HepG2 (cell line): ENCODE results near the gene DUSP8. TPM values are rescaled to one million over a fixed set of nuclear protein-coding genes. Genes with fewer than 3 reads are reported as not detected.
A peak's percentile ranks its signal among the peaks of the same experiment; 100 is the strongest.

ENCODE experiments used
- ATAC-seq: fragments of 200-7000 bp; cut with Tn5 transposase; 3 replicates; pipeline ENCODE4 v1.9.1; 2020; ENCODE audit warnings: mild to moderate bottlenecking, moderate library complexity
- Bru-seq: library from RNA; stranded (reverse); fragments of 400-500 nt; gene quantifications from one replicate; lab custom pipeline; 2021; lab: Mats Ljungman, UMichigan
- BruChase-seq, 2 experiments: library from RNA; stranded (reverse); fragments of 400-500 nt; gene quantifications; one replicate each; lab custom pipeline; 2021; lab: Mats Ljungman, UMichigan
- BruUV-seq: library from RNA; stranded (reverse); fragments of 400-500 nt; replicated peaks from 2 replicates; lab custom pipeline; 2021; lab: Mats Ljungman, UMichigan
- CTCF ChIA-PET: fragments of 300-600 bp; formaldehyde crosslinking; extraction: SDS; loops from one replicate; lab custom pipeline; 2021; ENCODE audit warnings: low total read pairs, inconsistent platforms, low intra/inter-chr PET ratio; lab: Yijun Ruan, JAX
- POLR2A ChIA-PET: fragments of 350-600 bp; sonication (Branson Sonifier 250); formaldehyde crosslinking; loops from one replicate; lab custom pipeline; 2020; ENCODE audit warnings: antibody characterized with exemption, inconsistent platforms; lab: Yijun Ruan, JAX
- DNase-seq: peaks from one replicate; pipeline ENCODE4 v3.0.0-alpha.2; 2015; ENCODE audit warnings: low spot score
- FAIRE-seq: peaks from 3 replicates; lab custom pipeline; 2011; peaks lifted over from hg19 to GRCh38; lab: Jason Lieb, UNC
- H2AFZ ChIP-seq: one replicate; pipeline ENCODE4 v1.6.1; 2011; ENCODE audit warnings: low read length, inconsistent platforms
- H3K27ac ChIP-seq: fragments of 300-600 bp; 3 replicates; pipeline ENCODE4 v1.8.0; 2011; ENCODE audit warnings: mixed run types, mild to moderate bottlenecking, mixed read lengths, low read length, inconsistent platforms; ENCODE audit not compliant: insufficient read depth; ENCODE audit errors: extremely low read length
- H3K27me3 ChIP-seq, 2 experiments: fragments of 200-600 bp in 1 of 2; 2 replicates in 1 of 2; 3 replicates in 1 of 2; pipeline versions ENCODE4 v1.6.0 to v1.8.0; 2011; ENCODE audit warnings: low read length in 2 of 2, mild to moderate bottlenecking in 2 of 2, moderate library complexity in 2 of 2, inconsistent platforms in 1 of 2; ENCODE audit not compliant: insufficient read depth in 2 of 2, control insufficient read depth in 1 of 2
- H3K36me3 ChIP-seq, 2 experiments: fragments of 200-600 bp in 1 of 2; replicated peaks in 1 of 2; 2 replicates in 1 of 2; 3 replicates in 1 of 2; pipeline versions ENCODE4 v1.5.1 to v1.8.0; 2011; ENCODE audit warnings: low read length in 2 of 2, inconsistent platforms in 1 of 2; ENCODE audit not compliant: insufficient read depth in 2 of 2, control insufficient read depth in 1 of 2
- H3K4me1 ChIP-seq: 2 replicates; pipeline ENCODE4 v1.5.1; 2012; ENCODE audit warnings: low read length, inconsistent platforms; ENCODE audit not compliant: insufficient read depth
- H3K4me2 ChIP-seq: 2 replicates; pipeline ENCODE4 v1.6.0; 2011; ENCODE audit warnings: low read depth, low read length, inconsistent platforms
- H3K4me3 ChIP-seq, 3 experiments: fragments of 200-600 bp in 1 of 3; sonication (generic), shearing (Covaris generic) in 1 of 3; replicated peaks in 1 of 3; 2 replicates each; pipeline ENCODE4 v1.5.1; 2011 to 2016; ENCODE audit warnings: low read length in 3 of 3, inconsistent platforms in 2 of 3, low read depth in 2 of 3, mild to moderate bottlenecking in 2 of 3, control low read depth in 1 of 3, mixed read lengths in 1 of 3; ENCODE audit not compliant: insufficient read depth in 1 of 3
- H3K79me2 ChIP-seq: one replicate; pipeline ENCODE4 v1.6.1; 2011; ENCODE audit warnings: low read length, inconsistent platforms; ENCODE audit not compliant: insufficient read depth
- H3K9ac ChIP-seq: 2 replicates; pipeline ENCODE4 v1.6.0; 2011; ENCODE audit warnings: mild to moderate bottlenecking, low read depth, low read length, inconsistent platforms; ENCODE audit not compliant: insufficient read depth
- H3K9me3 ChIP-seq: 2 replicates; pipeline ENCODE4 v1.5.1; 2012; ENCODE audit warnings: mild to moderate bottlenecking, low read length
- H4K20me1 ChIP-seq: 2 replicates; pipeline ENCODE4 v1.6.0; 2011; ENCODE audit warnings: inconsistent platforms, mild to moderate bottlenecking, low read length, moderate library complexity; ENCODE audit not compliant: insufficient read depth
- MAF1 ChIP-seq: sonication (generic); formaldehyde crosslinking; IDR thresholded peaks from 2 replicates; pipeline ENCODE4 v1.5.0; 2020; ENCODE audit warnings: missing genetic modification reagents, borderline replicate concordance
- MAX ChIP-seq: IDR thresholded peaks from 2 replicates; pipeline ENCODE4 v1.6.1; 2012; ENCODE audit warnings: inconsistent platforms
- NFYC ChIP-seq: IDR thresholded peaks from 2 replicates; pipeline ENCODE4 v1.6.1; 2016; ENCODE audit warnings: missing genetic modification reagents, missing compliant biosample characterization
- NONO ChIP-seq, 2 experiments: fragments of 450-650 bp in 1 of 2; sonication (generic) in 1 of 2; formaldehyde crosslinking in 1 of 2; IDR thresholded peaks in 1 of 2; conservative IDR thresholded peaks in 1 of 2; 2 replicates each; pipeline versions ENCODE4 v1.6.1 to v1.8.0; 2017 to 2022; ENCODE audit warnings: mild to moderate bottlenecking in 1 of 2, missing genetic modification reagents in 1 of 2, moderate library complexity in 1 of 2
- PLSCR1 ChIP-seq: sonication (generic); formaldehyde crosslinking; IDR thresholded peaks from 2 replicates; pipeline ENCODE4 v1.5.0; 2020; ENCODE audit warnings: missing genetic modification reagents, mild to moderate bottlenecking, borderline replicate concordance
- SOX5 ChIP-seq: IDR thresholded peaks from 2 replicates; pipeline ENCODE4 v1.6.1; 2016; ENCODE audit warnings: borderline replicate concordance
- ZNF431 ChIP-seq: sonication (generic); formaldehyde crosslinking; IDR thresholded peaks from 2 replicates; pipeline ENCODE4 v1.9.0; 2022; ENCODE audit warnings: missing genetic modification reagents, low read depth, mild to moderate bottlenecking, borderline replicate concordance
- ZNF446 ChIP-seq: sonication (generic); formaldehyde crosslinking; IDR thresholded peaks from 2 replicates; pipeline ENCODE4 v1.5.0; 2020; ENCODE audit warnings: mild to moderate bottlenecking, missing genetic modification reagents
- ZNF652 ChIP-seq: IDR thresholded peaks from 2 replicates; pipeline ENCODE4 v1.6.1; 2016; ENCODE audit warnings: low read depth, borderline replicate concordance
- ZSCAN20 ChIP-seq: sonication (generic); formaldehyde crosslinking; IDR thresholded peaks from 2 replicates; pipeline ENCODE4 v1.4.0; 2020; ENCODE audit warnings: missing genetic modification reagents, mild to moderate bottlenecking, borderline replicate concordance
- WGBS: methylation state at CpG from one replicate; pipeline ENCODE4 v1.1.6; 2017; ENCODE audit warnings: low lambda C conversion rate; 5-methylcytosine and 5-hydroxymethylcytosine counted together
- in situ Hi-C: cut with HindIII; loops from 2 replicates; pipeline ENCODE4 v1.10.0; 2017; ENCODE audit warnings: low pct_unique_long_range_greater_than_20kb; ENCODE audit not compliant: extremely low pct_ligation_motif_present
- intact Hi-C: fragments of 100-400 bp; cut with micrococcal nuclease; formaldehyde crosslinking; loops from one replicate; pipeline ENCODE4 v1.10.0; 2022; ENCODE audit not compliant: unreplicated experiment
- long read RNA-seq, 2 experiments: library from RNA in 1 of 2; library from polyadenylated mRNA in 1 of 2; stranded (forward) in 1 of 2; unstranded in 1 of 2; transcript quantifications; one replicate each; pipeline ENCODE4 v2.0.0, GENCODE V29; 2019 to 2022
- polyA minus RNA-seq, 3 experiments: library from RNA; depleted of rRNA, polyadenylated mRNA; stranded (reverse); fragments of >200 nt; gene quantifications; 2 replicates each; pipeline ENCODE4 v1.2.3, GENCODE V29; 2011; ENCODE audit warnings: low replicate concordance in 1 of 3
- polyA plus RNA-seq, 8 experiments: library from polyadenylated mRNA; depleted of rRNA in 3 of 8; stranded (reverse) in 7 of 8; unstranded in 1 of 8; fragments of >200 nt; fragmentation: Illumina TruSeq in 4 of 8; extraction: Trizol in 4 of 8; gene quantifications; 2 replicates each; pipeline versions ENCODE4 v1.2.1 to v1.2.3, GENCODE V29; 2011 to 2016; ENCODE audit warnings: low read depth in 4 of 8, missing spikeins in 1 of 8, mixed read lengths in 1 of 8; ENCODE audit not compliant: insufficient read depth in 1 of 8
- total RNA-seq, 5 experiments: library from RNA; depleted of rRNA; stranded (reverse); fragments of >200 nt; fragmentation: Illumina TruSeq; extraction: Trizol; gene quantifications; 2 replicates each; pipeline ENCODE4 v1.2.3, GENCODE V29; 2016; ENCODE audit warnings: low read depth in 1 of 5
- TF ChIP-seq, protein P1 (sequence below), 2 experiments: sonication (generic) in 1 of 2; formaldehyde crosslinking in 1 of 2; IDR thresholded peaks; 2 replicates each; pipeline versions ENCODE4 v1.4.0 to v1.6.1; 2018 to 2020; ENCODE audit warnings: missing genetic modification reagents in 2 of 2, borderline replicate concordance in 1 of 2, low read depth in 1 of 2, mild to moderate bottlenecking in 1 of 2, missing biosample characterization in 1 of 2

Gene DUSP8, protein sequence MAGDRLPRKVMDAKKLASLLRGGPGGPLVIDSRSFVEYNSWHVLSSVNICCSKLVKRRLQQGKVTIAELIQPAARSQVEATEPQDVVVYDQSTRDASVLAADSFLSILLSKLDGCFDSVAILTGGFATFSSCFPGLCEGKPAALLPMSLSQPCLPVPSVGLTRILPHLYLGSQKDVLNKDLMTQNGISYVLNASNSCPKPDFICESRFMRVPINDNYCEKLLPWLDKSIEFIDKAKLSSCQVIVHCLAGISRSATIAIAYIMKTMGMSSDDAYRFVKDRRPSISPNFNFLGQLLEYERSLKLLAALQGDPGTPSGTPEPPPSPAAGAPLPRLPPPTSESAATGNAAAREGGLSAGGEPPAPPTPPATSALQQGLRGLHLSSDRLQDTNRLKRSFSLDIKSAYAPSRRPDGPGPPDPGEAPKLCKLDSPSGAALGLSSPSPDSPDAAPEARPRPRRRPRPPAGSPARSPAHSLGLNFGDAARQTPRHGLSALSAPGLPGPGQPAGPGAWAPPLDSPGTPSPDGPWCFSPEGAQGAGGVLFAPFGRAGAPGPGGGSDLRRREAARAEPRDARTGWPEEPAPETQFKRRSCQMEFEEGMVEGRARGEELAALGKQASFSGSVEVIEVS
- total RNA-seq (2016; rRNA removed; fragmentation: Illumina TruSeq; extraction: Trizol) (0.95 and 1.8 TPM in 2 replicates), polyA plus RNA-seq (2011; rRNA removed) (8.0 and 15.4 TPM in 2 replicates), polyA minus RNA-seq (2011; rRNA and poly(A)+ RNA removed; ENCODE audit: low replicate concordance) (5.4 and 14.1 TPM in 2 replicates), Bru-seq, nascent RNA (percentile 59 among the genes with signal in this experiment), BruChase-seq, experiment 1, labeled RNA remaining after a 6-hour chase (percentile 74 among the genes with signal in this experiment), BruChase-seq, experiment 2, labeled RNA remaining after a 2-hour chase (percentile 66 among the genes with signal in this experiment)
- total RNA-seq (2016; cell fraction: cytosol; rRNA removed; fragmentation: Illumina TruSeq; extraction: Trizol; ENCODE audit: low read depth): 0.30 and 0.62 TPM in 2 replicates
- 1.1 and 2.2 TPM in 2 replicates for total RNA-seq (2016; cell fraction: insoluble cytoplasmic fraction; rRNA removed; fragmentation: Illumina TruSeq; extraction: Trizol)
- 1.2 and 1.3 TPM in 2 replicates for total RNA-seq (2016; cell fraction: membrane; rRNA removed; fragmentation: Illumina TruSeq; extraction: Trizol)
- total RNA-seq (2016; cell fraction: nucleus; rRNA removed; fragmentation: Illumina TruSeq; extraction: Trizol): 1.1 and 1.3 TPM in 2 replicates
- polyA plus RNA-seq (2011; cell fraction: cytosol; rRNA removed): 7.3 and 9.2 TPM in 2 replicates
- 11.7 and 12.2 TPM in 2 replicates for polyA plus RNA-seq (2011; cell fraction: nucleus; rRNA removed)
- 13.2 and 23.6 TPM in 2 replicates for polyA plus RNA-seq (2012)
- polyA plus RNA-seq (2016; cell fraction: cytosol; fragmentation: Illumina TruSeq; extraction: Trizol; ENCODE audit: low read depth): 0.49 and 1.5 TPM in 2 replicates
- 3.4 and 4.9 TPM in 2 replicates for polyA plus RNA-seq (2016; cell fraction: insoluble cytoplasmic fraction; fragmentation: Illumina TruSeq; extraction: Trizol; ENCODE audit: low read depth)
- polyA plus RNA-seq (2016; cell fraction: membrane; fragmentation: Illumina TruSeq; extraction: Trizol; ENCODE audit: low read depth): 2.0 and 2.8 TPM in 2 replicates
- 5.9 and 6.8 TPM in 2 replicates for polyA plus RNA-seq (2016; cell fraction: nucleus; fragmentation: Illumina TruSeq; extraction: Trizol; ENCODE audit: insufficient read depth, low read depth)
- polyA minus RNA-seq (2011; cell fraction: cytosol; rRNA and poly(A)+ RNA removed): 4.0 and 5.3 TPM in 2 replicates
- 0.90 and 3.0 TPM in 2 replicates for polyA minus RNA-seq (2011; cell fraction: nucleus; rRNA and poly(A)+ RNA removed)
- long read RNA-seq, experiment 1: 0 reads
- long read RNA-seq, experiment 2, full-length matches to known transcripts: 23 of 61 reads
- long read RNA-seq, experiment 2, partial matches to known transcripts: 5 of 61 reads
- long read RNA-seq, experiment 2, other reads (novel, unspliced or antisense): 33 of 61 reads

DNA sequence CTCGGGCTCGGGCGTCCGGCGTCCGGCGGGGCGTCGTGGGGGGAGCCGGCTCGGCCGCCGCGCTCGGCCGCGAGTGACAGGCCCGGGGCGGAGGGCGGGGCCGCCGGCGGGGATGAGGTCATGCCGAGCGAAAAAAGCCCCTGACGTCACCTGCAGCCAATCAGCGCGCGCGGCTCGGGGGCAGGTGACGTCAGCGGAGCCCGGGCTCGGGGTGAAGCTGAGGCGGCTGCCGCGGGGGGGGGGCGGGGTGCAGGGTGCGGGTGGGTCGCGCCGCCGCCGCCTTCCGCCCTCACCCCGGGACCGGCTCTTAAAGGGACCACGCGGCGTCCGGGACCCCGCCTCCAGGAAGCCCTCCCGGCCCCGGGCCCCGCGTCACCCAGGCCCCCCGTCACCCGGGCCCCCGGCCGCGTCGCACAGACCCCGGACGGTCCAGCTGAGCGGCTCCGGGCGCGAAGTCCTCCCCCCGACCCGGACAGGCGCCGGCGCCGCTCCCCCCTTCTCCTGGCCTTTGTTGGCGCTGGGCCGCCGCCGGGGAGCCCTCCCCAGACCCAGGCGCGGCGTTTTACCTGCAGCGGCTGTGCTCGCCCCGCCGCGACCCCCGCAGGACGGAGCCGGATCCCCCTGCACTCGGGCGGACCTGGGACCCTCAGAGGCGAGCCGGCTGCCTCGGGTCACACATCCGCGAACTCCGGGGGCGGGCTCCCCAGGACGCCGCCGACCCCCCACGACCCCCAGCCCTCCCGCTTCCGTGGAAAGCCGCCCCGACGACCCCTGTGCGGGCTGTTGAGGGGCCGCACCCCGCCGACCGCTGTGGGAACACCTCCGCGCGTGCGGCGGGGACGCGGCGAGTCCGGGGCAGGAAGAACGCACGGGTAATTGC lies at the start of gene DUSP8:
DUSP8 (minus strand) TSS at position 75 of the 880 bp plus-strand sequence. CDS start 6,445 bp downstream, outside the sequence.
- H3K36me3 ChIP-seq: no peaks in the 10 kb centered on the region
- H3K9ac ChIP-seq: peak within 1 kb of the TSS; percentile 84; the same call in 1 of the 2 replicates
- H3K4me1 ChIP-seq: peaks cover 41% of the 10 kb centered on the region
- H3K27ac ChIP-seq: no peak within 1 kb of the TSS
- H3K4me2 ChIP-seq: peak within 1 kb of the TSS; percentile 93
- peaks cover 31% of the 10 kb centered on the region; the same call in 1 of the 2 replicates for H4K20me1 ChIP-seq
- FAIRE-seq: no peak
- peak; percentile 46 for DNase-seq
- ChIA-PET POLR2A (no interaction called here), CTCF (no interaction called here)
- no TSS peak for BruUV-seq
- in situ Hi-C loops: no loop called here
- ATAC-seq: peak; percentile 5
- no peaks in the 10 kb centered on the region for H3K79me2 ChIP-seq
- intact Hi-C loops: no loop called here
- H3K4me3 ChIP-seq: peak within 1 kb of the TSS; percentile 65 to 78 (median 72); a peak in 5 of 6 replicates
- H3K27me3 ChIP-seq: peaks cover 1 to 17% of the 10 kb centered on the region in 2 experiments; a peak in 3 of 5 replicates
- WGBS: 0% methylated on average over 5 of the region's 124 CpGs
- no peak within 1 kb of the TSS for H2AFZ ChIP-seq
- no peaks in the 10 kb centered on the region for H3K9me3 ChIP-seq
- TF ChIP-seq MAX (no peak), SOX5 (CRISPR knock-in tag) (no peak), NFYC (peak; percentile 72), ZNF446 (CRISPR knock-in tag) (0 out of 2 replicates have a peak, but pooled peaks have one; percentile 45), ZSCAN20 (0 out of 2 replicates have a peak, but pooled peaks have one; percentile 48), ZNF431 (no peak), NONO (IDR thresholded peaks at IDR 0.05) (no peak), NONO (CRISPR knock-in tag; conservative IDR thresholded peaks at IDR 0.05) (0 out of 2 replicates have a peak, but pooled peaks have one; percentile 50), PLSCR1 (no peak), MAF1 (no peak), ZNF652 (CRISPR knock-in tag) (no peak)
- TF ChIP-seq, protein P1, sequence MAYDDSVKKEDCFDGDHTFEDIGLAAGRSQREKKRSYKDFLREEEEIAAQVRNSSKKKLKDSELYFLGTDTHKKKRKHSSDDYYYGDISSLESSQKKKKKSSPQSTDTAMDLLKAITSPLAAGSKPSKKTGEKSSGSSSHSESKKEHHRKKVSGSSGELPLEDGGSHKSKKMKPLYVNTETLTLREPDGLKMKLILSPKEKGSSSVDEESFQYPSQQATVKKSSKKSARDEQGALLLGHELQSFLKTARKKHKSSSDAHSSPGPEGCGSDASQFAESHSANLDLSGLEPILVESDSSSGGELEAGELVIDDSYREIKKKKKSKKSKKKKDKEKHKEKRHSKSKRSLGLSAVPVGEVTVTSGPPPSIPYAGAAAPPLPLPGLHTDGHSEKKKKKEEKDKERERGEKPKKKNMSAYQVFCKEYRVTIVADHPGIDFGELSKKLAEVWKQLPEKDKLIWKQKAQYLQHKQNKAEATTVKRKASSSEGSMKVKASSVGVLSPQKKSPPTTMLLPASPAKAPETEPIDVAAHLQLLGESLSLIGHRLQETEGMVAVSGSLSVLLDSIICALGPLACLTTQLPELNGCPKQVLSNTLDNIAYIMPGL (CRISPR knock-in tag; IDR thresholded peaks at IDR 0.05; ENCODE audit: borderline replicate concordance in 1 of 2, low read depth in 1 of 2): 0 out of 4 replicates have a peak, but pooled peaks of 1 of the 2 experiments have one; percentile 38
